ENCODE data around the gene SYNGR2. TPM values are rescaled to one million over a fixed set of nuclear protein-coding genes. Genes with fewer than 3 reads are reported as not detected.

The SYNGR2 gene
- total and polyA plus RNA-seq, 9 of the 15 experiments (the other 6 are each of a cell fraction or from before 2014, with no cell fraction given): 1.4 to 173 (median 87.8) TPM

DNA sequence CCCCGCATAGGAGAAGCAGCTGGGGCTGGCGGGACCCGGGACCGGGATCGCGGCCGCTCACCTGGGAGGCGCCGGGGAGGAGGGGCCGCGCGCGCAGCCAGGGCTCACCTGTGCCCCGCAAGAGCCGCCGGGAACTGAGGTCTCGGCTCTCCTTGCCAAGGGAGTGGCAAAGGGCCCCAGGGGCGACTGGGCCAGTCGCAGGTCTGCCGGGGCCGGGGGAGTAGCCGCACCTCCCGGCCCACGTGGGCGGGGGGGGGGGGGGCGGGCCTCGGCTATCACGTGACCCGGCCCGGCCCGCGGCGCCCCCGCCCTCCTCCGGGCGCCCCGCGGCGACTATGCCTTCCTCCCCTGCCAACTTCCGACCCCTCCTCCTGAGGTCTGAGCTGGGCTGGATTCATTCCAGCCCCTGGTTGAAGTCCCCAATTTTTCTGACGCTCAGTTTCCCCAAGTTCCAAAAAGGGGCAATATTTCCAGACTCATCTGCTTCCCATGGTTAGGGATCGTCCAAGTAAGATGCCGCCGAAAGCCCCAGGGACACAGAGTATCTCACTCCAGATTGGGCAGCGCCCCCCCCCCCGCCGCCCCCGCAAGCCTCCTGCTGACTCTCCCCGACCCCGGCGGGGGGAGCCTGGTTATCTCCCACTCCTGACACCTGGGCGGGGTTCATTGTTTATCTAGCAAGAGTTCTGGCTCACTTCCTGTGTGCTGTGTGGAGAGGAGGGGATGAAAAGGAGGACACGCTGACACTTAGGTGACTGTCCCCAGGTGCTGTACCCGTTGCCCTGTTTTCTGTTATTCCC is 39.6 kb upstream of the SYNGR2 start, which contains the start of gene TMC6 (continued):
- TF ChIP-seq, protein P1, sequence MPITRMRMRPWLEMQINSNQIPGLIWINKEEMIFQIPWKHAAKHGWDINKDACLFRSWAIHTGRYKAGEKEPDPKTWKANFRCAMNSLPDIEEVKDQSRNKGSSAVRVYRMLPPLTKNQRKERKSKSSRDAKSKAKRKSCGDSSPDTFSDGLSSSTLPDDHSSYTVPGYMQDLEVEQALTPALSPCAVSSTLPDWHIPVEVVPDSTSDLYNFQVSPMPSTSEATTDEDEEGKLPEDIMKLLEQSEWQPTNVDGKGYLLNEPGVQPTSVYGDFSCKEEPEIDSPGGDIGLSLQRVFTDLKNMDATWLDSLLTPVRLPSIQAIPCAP (CRISPR knock-in tag; IDR thresholded peaks at IDR 0.05; ENCODE audit: borderline replicate concordance): no peak
- TF ChIP-seq SPI1 (IDR thresholded peaks at IDR 0.05; ENCODE audit: borderline replicate concordance, low read depth, low read length): peak; percentile 84
- TF ChIP-seq ZNF77 (CRISPR knock-in tag; IDR thresholded peaks at IDR 0.05): no peak; the same call in 1 of the 2 replicates
- no peak for TF ChIP-seq ILK (tag; IDR thresholded peaks at IDR 0.05; ENCODE audit: borderline replicate concordance, low read depth)
- TF ChIP-seq SRSF7 (optimal IDR thresholded peaks at IDR 0.05; ENCODE audit: low read depth, low read length): no peak
- TF ChIP-seq POLR3G (IDR thresholded peaks at IDR 0.05; ENCODE audit: extremely low read depth, insufficient read length, insufficient replicate concordance): no peak
- TF ChIP-seq FOXK2 (conservative IDR thresholded peaks at IDR 0.05 in 1 of 2, IDR thresholded peaks at IDR 0.05 in 1 of 2; ENCODE audit: low read depth in 2 of 2): peak; percentile 90 to 93
- no peak for TF ChIP-seq ZNF583 (CRISPR knock-in tag; IDR thresholded peaks at IDR 0.05)
- TF ChIP-seq SUPT5H (IDR thresholded peaks at IDR 0.05): peak; percentile 80
- TF ChIP-seq NR2C1 (IDR thresholded peaks at IDR 0.05): peak; percentile 66
- peak; percentile 56 for TF ChIP-seq NR2C1 (tag; IDR thresholded peaks at IDR 0.05)
- TF ChIP-seq, protein P2, sequence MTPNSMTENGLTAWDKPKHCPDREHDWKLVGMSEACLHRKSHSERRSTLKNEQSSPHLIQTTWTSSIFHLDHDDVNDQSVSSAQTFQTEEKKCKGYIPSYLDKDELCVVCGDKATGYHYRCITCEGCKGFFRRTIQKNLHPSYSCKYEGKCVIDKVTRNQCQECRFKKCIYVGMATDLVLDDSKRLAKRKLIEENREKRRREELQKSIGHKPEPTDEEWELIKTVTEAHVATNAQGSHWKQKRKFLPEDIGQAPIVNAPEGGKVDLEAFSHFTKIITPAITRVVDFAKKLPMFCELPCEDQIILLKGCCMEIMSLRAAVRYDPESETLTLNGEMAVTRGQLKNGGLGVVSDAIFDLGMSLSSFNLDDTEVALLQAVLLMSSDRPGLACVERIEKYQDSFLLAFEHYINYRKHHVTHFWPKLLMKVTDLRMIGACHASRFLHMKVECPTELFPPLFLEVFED (CRISPR knock-in tag; conservative IDR thresholded peaks at IDR 0.05): no peak
- TF ChIP-seq ETV5 (CRISPR knock-in tag; IDR thresholded peaks at IDR 0.05; ENCODE audit: low read depth): peak; percentile 88
- TF ChIP-seq, protein P3, sequence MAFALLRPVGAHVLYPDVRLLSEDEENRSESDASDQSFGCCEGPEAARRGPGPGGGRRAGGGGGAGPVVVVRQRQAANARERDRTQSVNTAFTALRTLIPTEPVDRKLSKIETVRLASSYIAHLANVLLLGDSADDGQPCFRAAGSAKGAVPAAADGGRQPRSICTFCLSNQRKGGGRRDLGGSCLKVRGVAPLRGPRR (CRISPR knock-in tag; IDR thresholded peaks at IDR 0.05): no peak
- no peak for TF ChIP-seq TFAM (CRISPR knock-in tag; conservative IDR thresholded peaks at IDR 0.05)
- TF ChIP-seq, protein P4, sequence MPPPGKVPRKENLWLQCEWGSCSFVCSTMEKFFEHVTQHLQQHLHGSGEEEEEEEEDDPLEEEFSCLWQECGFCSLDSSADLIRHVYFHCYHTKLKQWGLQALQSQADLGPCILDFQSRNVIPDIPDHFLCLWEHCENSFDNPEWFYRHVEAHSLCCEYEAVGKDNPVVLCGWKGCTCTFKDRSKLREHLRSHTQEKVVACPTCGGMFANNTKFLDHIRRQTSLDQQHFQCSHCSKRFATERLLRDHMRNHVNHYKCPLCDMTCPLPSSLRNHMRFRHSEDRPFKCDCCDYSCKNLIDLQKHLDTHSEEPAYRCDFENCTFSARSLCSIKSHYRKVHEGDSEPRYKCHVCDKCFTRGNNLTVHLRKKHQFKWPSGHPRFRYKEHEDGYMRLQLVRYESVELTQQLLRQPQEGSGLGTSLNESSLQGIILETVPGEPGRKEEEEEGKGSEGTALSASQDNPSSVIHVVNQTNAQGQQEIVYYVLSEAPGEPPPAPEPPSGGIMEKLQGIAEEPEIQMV (tag; conservative IDR thresholded peaks at IDR 0.05; ENCODE audit: low read depth): no peak
- TF ChIP-seq MAFF (IDR thresholded peaks at IDR 0.05; ENCODE audit: low read length): no peak
- TF ChIP-seq NUFIP1 (IDR thresholded peaks at IDR 0.05; ENCODE audit: partially characterized antibody): no peak
- TF ChIP-seq, protein P5, sequence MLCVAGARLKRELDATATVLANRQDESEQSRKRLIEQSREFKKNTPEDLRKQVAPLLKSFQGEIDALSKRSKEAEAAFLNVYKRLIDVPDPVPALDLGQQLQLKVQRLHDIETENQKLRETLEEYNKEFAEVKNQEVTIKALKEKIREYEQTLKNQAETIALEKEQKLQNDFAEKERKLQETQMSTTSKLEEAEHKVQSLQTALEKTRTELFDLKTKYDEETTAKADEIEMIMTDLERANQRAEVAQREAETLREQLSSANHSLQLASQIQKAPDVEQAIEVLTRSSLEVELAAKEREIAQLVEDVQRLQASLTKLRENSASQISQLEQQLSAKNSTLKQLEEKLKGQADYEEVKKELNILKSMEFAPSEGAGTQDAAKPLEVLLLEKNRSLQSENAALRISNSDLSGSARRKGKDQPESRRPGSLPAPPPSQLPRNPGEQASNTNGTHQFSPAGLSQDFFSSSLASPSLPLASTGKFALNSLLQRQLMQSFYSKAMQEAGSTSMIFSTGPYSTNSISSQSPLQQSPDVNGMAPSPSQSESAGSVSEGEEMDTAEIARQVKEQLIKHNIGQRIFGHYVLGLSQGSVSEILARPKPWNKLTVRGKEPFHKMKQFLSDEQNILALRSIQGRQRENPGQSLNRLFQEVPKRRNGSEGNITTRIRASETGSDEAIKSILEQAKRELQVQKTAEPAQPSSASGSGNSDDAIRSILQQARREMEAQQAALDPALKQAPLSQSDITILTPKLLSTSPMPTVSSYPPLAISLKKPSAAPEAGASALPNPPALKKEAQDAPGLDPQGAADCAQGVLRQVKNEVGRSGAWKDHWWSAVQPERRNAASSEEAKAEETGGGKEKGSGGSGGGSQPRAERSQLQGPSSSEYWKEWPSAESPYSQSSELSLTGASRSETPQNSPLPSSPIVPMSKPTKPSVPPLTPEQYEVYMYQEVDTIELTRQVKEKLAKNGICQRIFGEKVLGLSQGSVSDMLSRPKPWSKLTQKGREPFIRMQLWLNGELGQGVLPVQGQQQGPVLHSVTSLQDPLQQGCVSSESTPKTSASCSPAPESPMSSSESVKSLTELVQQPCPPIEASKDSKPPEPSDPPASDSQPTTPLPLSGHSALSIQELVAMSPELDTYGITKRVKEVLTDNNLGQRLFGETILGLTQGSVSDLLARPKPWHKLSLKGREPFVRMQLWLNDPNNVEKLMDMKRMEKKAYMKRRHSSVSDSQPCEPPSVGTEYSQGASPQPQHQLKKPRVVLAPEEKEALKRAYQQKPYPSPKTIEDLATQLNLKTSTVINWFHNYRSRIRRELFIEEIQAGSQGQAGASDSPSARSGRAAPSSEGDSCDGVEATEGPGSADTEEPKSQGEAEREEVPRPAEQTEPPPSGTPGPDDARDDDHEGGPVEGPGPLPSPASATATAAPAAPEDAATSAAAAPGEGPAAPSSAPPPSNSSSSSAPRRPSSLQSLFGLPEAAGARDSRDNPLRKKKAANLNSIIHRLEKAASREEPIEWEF (CRISPR knock-in tag; IDR thresholded peaks at IDR 0.05): no peak

All from K562 (cell line).